GM18870 (cell line): ENCODE measurements around the gene LIMK2.
"Not testable (repeated sequence)": the region's sequence is repeated elsewhere in the genome, so short reads cannot be mapped to it uniquely, and the experiment has no call there.

Experiments
- ATAC-seq: cut with Tn5 transposase; IDR thresholded peaks from one replicate; pipeline ENCODE4 v1.9.1; 2021; ENCODE audit warnings: moderate library complexity; ENCODE audit not compliant: unreplicated experiment

The LIMK2 gene

DNA sequence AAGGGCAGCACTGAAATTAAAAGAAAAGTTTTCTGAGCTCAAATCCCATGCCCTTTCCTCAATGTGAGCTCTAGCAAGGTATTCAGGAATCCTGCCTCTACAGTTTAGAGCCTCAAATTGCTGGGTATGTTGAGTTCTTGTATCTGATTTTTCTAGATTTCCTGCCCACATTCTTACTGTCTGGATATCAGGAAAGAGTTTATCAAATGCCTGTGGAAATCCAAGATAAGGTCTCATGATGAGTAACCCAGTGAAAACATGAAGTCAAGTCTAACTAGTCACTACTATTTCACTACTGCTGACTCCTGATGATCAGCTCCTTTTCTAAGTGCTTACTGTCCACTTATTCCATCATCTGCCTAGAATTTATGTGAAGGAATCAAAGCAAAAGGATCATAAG is 29.8 kb downstream of the LIMK2 start:
- no peak for ATAC-seq

GRCh38 chr22:31243339-31244045 is 31.4 kb downstream of the LIMK2 start:
- ATAC-seq: no peak

- no peak for ATAC-seq
Measured at GRCh38 chr22:31244046-31244942, 32.2 kb downstream of the LIMK2 start.

- ATAC-seq: no peak
Measured at GRCh38 chr22:31244943-31245451, 32.9 kb downstream of the LIMK2 start.

- not testable (repeated sequence) for ATAC-seq
Measured at GRCh38 chr22:31245998-31246397, 33.9 kb downstream of the LIMK2 start.

DNA sequence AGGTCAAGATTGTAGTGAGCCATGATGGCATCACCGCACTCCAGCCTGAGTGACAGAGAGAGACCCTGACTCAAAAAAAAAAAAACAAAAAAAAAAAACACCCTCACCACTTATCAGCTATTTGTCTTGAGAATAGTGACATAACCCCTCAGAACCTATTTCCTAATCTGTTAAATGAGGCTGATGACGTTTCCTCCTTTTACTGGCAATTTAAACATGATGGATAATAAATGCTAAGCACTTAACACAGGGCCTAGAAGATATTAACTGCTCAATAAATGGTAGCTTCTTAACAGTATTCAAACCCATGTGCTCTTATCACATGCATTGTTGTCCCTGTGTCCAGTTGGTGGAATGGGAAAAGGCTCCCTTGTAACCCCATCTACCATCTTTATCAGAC is 34.6 kb downstream of the LIMK2 start:
- no peak for ATAC-seq

DNA sequence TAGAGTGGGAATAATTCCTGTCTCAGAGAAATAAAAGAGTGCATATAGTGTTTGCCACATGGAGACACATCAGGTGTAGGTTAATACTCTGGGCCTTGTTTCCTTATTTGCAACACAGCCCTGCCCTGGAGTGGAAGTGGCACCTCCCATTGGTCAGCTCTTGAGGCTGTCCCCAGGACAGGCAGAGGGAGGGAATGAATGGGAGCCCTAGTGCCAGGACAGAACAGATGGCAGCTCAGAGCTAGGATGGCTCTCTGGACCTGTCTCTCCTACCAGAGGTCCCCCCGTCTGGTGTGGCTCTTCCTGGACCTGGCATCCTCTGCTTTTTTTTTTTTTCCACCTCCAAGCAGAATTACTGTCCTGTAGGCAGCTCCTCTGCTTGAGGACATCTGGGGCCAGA is 35.6 kb downstream of the LIMK2 start:
- ATAC-seq: no peak

DNA sequence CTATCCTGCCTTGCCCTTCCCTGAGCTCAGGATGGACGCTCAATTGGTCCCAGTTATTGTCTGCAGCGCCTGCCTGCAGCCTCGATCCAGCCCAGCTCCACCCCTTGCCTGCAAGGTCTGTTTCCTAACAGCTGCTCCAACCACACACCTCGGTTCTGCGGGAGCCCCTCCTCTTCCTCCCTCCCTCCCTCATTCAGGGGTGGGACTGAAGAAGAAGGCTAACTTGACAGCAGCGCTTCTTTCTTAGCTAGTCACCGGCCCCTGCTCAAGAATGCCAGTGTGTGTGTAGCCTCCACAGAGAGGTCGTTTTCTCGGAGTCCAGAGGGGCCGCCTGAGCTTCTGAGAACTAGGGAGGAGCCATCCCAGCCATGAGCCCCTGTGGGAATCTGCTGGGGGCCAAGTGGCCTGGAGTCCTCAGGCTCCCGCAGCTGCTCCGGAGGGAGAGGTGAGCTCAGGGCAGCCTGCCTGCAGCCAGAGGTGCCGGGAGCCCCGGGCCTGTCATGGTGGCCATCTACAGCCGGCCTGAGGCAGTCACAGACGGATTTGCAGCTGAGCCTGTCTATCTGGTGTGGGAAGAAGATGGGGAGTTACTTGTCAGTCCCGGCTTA is 36.1 kb downstream of the LIMK2 start:
- ATAC-seq: no peak

- ATAC-seq: no peak
Measured at GRCh38 chr22:31248965-31249958, 37.2 kb downstream of the LIMK2 start.

DNA sequence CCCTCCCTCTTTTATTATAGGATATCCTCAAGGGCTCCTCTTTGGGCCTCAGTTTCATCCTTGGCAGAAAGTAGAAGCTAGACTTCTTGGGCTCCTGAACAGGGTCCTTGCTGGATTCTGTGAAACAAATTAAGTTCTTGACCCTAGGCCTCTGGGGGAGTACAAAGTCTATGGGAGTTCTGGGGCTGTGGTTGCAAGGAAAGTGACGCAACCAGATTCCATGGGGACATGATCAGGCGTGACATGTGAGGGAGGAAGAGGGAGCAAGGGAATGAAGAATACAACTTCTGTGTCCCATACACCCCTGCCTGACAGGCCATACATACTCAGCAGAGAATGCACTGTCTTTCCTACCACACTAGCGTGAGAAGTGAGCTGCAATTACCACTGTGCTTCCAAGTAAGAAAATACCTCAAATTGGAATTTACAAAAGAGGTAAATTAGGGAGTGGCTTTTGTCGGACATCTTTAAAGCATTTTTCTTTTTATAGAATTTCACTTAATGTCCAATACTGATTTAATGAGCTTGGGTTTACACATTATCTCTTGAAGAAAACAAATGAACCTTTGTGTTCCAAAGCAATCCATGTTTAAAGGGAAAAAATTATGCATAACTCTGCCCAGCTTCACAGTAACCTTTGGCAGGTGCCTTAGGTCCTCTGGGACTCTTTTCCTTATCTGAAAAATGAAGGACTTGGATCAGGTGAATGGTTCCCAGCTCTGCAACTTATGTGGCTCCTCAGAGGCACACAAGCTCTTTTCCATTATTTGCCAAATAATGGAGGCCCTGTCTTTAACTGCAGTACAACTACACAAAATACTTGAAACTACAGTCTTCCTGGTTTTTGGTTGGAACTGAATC is 38.9 kb downstream of the LIMK2 start:
- ATAC-seq: no peak

DNA sequence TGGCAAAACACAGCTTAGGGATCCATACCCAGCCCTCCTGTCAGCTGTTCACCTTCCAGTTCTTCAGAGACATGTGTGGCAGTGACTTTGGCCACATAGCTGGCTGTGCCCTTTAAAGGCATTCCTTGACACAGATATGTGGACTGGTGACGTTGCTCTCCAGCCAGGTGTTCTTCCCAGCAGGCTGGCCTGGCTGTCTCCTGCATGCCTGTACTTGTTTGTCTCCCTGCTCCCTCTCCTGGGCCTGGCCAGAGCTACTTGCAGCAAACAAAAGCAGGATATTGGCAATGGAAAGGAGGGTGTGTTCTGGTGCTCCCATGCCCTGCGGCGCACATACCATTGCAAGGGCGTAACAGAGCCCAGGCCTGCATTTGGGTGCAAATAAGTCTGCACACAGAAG is 41.9 kb downstream of the LIMK2 start:
- no peak for ATAC-seq

DNA sequence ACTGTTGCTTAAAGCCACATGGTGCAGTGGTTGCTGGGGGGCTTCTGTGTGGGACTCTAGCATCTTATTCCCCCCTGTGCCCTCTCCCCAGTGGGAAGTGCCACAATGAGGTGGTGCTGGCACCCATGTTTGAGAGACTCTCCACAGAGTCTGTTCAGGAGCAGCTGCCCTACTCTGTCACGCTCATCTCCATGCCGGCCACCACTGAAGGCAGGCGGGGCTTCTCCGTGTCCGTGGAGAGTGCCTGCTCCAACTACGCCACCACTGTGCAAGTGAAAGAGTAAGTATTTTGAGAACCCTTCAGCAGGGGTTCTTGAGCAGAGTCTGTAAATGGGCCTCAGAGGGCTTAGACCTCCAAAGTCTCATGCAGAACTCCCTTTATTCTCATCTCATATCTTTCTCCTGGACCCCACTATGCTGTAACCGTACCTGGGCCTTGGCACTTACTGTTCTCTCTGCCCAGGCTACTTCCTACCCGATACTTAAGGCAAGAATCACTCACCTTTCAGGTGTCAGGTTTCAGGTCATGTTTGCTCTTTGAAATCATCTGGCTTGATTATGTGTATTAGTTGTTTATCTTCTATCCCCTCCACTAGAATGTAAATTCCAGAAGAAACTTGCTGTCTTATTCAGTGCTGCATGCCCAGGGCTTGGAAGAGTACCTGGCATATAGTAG is 47.8 kb downstream of the LIMK2 start:
- ATAC-seq: no peak

GRCh38 chr22:31260474-31260856 is 48.4 kb downstream of the LIMK2 start:
- no peak for ATAC-seq

DNA sequence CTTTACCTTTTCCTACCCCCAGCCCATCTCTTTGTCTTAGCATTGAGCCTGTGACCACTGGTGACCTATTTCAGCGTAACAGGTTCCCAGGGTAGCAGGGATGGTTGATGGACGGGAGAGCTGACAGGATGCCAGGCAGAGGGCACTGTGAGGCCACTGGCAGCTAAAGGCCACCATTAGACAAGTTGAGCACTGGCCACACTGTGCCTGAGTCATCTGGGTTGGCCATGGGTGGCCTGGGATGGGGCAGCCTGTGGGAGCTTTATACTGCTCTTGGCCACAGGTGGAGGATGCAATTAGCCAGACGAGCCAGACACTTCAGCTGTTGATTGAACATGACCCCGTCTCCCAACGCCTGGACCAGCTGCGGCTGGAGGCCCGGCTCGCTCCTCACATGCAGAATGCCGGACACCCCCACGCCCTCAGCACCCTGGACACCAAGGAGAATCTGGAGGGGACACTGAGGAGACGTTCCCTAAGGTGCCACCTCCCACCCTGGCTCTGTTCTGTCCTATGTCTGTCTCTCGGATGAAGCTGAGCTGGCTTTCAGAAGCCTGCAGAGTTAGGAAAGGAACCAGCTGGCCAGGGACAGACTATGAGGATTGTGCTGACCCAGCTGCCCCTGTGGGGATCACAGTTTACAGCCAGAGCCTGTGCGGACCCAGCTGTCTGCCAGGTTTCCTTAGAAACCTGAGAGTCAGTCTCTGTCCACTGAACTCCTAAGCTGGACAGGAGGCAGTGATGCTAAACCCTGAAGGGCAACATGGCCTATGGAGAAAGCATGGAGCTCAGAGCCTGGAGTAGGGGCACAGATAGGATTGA is 50.4 kb downstream of the LIMK2 start:
- no peak for ATAC-seq

DNA sequence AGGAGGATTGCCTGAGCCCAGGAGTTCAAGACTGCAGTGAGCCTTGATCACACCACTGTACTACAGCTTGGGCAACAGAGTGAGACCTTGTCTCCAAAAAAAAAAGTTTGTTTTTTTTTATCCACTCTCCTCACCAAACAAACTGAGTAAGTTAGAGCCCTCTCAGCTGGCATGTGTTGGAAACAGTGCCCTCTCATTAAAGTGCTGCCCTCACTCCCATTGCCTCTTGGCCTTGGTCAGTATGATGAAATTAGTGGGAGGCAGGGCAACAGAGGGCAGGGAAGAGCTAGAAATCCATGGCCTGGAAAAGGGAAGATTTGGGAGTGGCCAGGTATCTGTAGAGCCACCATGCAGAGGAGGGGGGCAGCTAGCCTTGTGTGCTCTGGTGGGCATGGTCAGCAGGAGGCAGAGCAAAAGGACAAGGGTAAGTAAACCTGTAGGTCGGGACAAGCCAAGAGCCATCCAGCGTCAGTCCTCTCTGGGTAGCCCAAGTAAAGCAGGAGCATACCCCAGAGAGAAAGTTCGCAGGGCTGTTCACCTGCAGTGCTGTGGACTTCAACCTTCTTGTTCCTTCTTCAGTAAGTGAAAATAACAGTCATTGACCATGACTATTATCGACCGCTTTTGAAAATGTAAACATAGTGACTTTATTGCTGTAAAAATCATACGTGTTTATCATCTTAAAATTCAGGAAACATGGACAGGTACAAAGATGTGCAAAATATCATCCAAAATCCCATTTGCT is 52.0 kb downstream of the LIMK2 start:
- no peak for ATAC-seq

- ATAC-seq: no peak
Measured at GRCh38 chr22:31268281-31268680, 56.2 kb downstream of the LIMK2 start.

DNA sequence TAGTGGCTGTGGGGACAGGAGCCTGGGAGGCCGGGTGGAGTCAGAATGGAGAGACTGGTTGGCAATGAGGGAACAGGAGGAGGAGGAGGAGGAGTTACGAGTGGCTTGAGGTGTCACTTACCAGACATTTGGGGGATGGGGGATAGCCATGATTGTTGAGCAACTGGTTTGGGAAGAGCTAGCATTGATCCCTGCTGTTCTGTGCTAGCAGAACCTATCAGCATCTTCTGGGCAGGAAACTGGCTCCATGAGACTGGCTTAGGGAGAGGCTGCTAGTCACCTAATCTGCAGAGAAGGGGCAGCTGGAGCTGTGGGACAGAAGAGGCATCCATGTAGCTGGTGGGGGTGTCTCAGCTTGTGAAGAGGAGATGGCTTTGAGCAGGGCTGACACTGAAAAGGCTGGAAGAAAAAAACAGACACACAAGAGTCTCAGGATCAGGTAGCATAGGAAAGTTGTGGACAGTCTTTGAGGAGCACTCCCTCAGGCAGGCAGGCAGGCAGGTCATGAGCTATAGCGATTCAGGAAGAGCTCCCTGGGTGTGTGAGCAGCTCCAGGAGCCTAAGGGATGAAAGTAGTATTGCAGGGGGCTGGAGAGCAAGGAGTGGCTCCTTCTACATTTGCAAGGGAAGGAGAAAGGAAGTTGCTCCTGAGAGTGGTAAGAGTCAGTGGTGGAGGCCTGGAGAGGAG is 57.9 kb downstream of the LIMK2 start:
- ATAC-seq: no peak
